Breast epithelium (tissue), 3 donors: ENCODE results near the gene CNDP1.

Experiments used
- CTCF ChIP-seq, 3 donors: fragments of 450-650 bp; IDR thresholded peaks; one replicate each; pipeline ENCODE4 v1.5.1; 2016 to 2017; ENCODE audit warnings: antibody characterized with exemption in 3 of 3, mild to moderate bottlenecking in 3 of 3, moderate library complexity in 3 of 3
- POLR2A ChIP-seq: fragments of 450-650 bp; IDR thresholded peaks from one replicate; pipeline ENCODE4 v1.6.1; 2016; ENCODE audit warnings: antibody characterized with exemption, mild to moderate bottlenecking, moderate library complexity

- TF ChIP-seq POLR2A = no peak
- TF ChIP-seq CTCF (IDR thresholded peaks at IDR 0.05) = no peak
These were observed 23.6 kb upstream of the CNDP1 start for GRCh38 chr18:74510770-74511095.
